H1 (cell line): ENCODE results near the gene C2orf92. TPM values are rescaled to one million over a fixed set of nuclear protein-coding genes. Genes with fewer than 3 reads are reported as not detected.

ENCODE experiments used
- CTCF ChIA-PET: fragments of 300-600 bp; sonication (Branson Sonifier 250); formaldehyde crosslinking; loops from one replicate; lab custom pipeline; 2021; ENCODE audit not compliant: partially characterized antibody; lab: Charles Lee
- POLR2A ChIA-PET: fragments of 300-600 bp; sonication (Branson Sonifier 250); formaldehyde crosslinking; loops from one replicate; lab custom pipeline; 2021; ENCODE audit warnings: inconsistent platforms; ENCODE audit not compliant: partially characterized antibody; lab: Charles Lee
- DNase-seq, 2 experiments: peaks; one replicate each; pipeline versions ENCODE4 v3.0.0 to v3.0.0-alpha.2; 2010 to 2022; ENCODE audit warnings: low spot score in 2 of 2, low read depth in 1 of 2, mixed read lengths in 1 of 2
- FAIRE-seq: peaks from 2 replicates; lab custom pipeline; 2011; peaks lifted over from hg19 to GRCh38; lab: Jason Lieb, UNC
- H2AFZ ChIP-seq: 2 replicates; pipeline ENCODE4 v1.8.1; 2012; ENCODE audit warnings: low read length, inconsistent platforms
- H2AK5ac ChIP-seq: 2 replicates; pipeline ENCODE4 v1.6.1; 2013; ENCODE audit warnings: low read depth, low read length
- H2BK120ac ChIP-seq: replicated peaks from 2 replicates; pipeline ENCODE3; 2013; ENCODE audit warnings: low read depth, low read length, inconsistent platforms
- H2BK12ac ChIP-seq: 2 replicates; pipeline ENCODE4 v1.6.1; 2013; ENCODE audit warnings: low read depth, low read length
- H2BK15ac ChIP-seq: 2 replicates; pipeline ENCODE4 v1.6.1; 2013; ENCODE audit warnings: low read length
- H2BK20ac ChIP-seq: 2 replicates; pipeline ENCODE4 v1.6.1; 2013; ENCODE audit warnings: low read length
- H2BK5ac ChIP-seq: 2 replicates; pipeline ENCODE4 v1.6.1; 2013; ENCODE audit warnings: low read depth, low read length
- H3K14ac ChIP-seq: 2 replicates; pipeline ENCODE4 v1.6.1; 2013; ENCODE audit warnings: inconsistent platforms; ENCODE audit not compliant: insufficient read length
- H3K18ac ChIP-seq: 2 replicates; pipeline ENCODE4 v1.6.1; 2013; ENCODE audit warnings: low read length; ENCODE audit errors: extremely low read depth
- H3K23ac ChIP-seq: 2 replicates; pipeline ENCODE4 v1.6.1; 2013; ENCODE audit warnings: inconsistent platforms; ENCODE audit not compliant: insufficient read length
- H3K23me2 ChIP-seq: 2 replicates; pipeline ENCODE4 v1.6.1; 2013; ENCODE audit warnings: low read depth, low read length
- H3K27ac ChIP-seq: 2 replicates; pipeline ENCODE4 v1.6.1; 2011; ENCODE audit warnings: low read depth, low read length, inconsistent platforms
- H3K27me3 ChIP-seq, 4 experiments: replicated peaks in 1 of 4; 1 replicate in 1 of 4; 2 replicates in 3 of 4; pipeline versions ENCODE4 v1.6.1 to v1.8.1; 2011 to 2013; ENCODE audit warnings: low read length in 3 of 4, mild to moderate bottlenecking in 3 of 4, inconsistent platforms in 2 of 4, mixed read lengths in 2 of 4, moderate library complexity in 1 of 4; ENCODE audit not compliant: control insufficient read depth in 3 of 4, insufficient read depth in 3 of 4; ENCODE audit errors: extremely low read depth in 1 of 4
- H3K36me3 ChIP-seq, 4 experiments: 2 replicates each; pipeline versions ENCODE4 v1.6.1 to v1.8.1; 2011 to 2013; ENCODE audit warnings: mild to moderate bottlenecking in 4 of 4, low read length in 3 of 4, moderate library complexity in 2 of 4, control low read depth in 1 of 4, inconsistent platforms in 1 of 4; ENCODE audit not compliant: insufficient read depth in 4 of 4, control insufficient read depth in 2 of 4
- H3K4ac ChIP-seq: replicated peaks from 2 replicates; pipeline ENCODE3; 2013; ENCODE audit warnings: low read length, low read depth, mixed read lengths, inconsistent platforms; ENCODE audit not compliant: insufficient read length
- H3K4me1 ChIP-seq, 4 experiments: replicated peaks in 1 of 4; 1 replicate in 1 of 4; 2 replicates in 3 of 4; pipeline versions ENCODE4 v1.6.1 to v1.8.1; 2011 to 2013; ENCODE audit warnings: low read length in 3 of 4, inconsistent platforms in 2 of 4, mixed read lengths in 1 of 4; ENCODE audit not compliant: insufficient read depth in 4 of 4, control insufficient read depth in 3 of 4
- H3K4me2 ChIP-seq, 2 experiments: 2 replicates each; pipeline versions ENCODE4 v1.6.1 to v1.8.1; 2011 to 2013; ENCODE audit warnings: low read depth in 2 of 2, low read length in 2 of 2, control low read depth in 1 of 2, inconsistent platforms in 1 of 2, mild to moderate bottlenecking in 1 of 2; ENCODE audit not compliant: insufficient read depth in 1 of 2
- H3K4me3 ChIP-seq, 4 experiments: fragments of 200-600, 300-600 bp in 1 of 4; sonication (generic), shearing (Covaris generic), sonication (Bioruptor Twin) in 1 of 4; 2 replicates each; pipeline versions ENCODE4 v1.5.1 to v1.8.1; 2011 to 2016; ENCODE audit warnings: low read length in 4 of 4, low read depth in 3 of 4, control low read depth in 2 of 4, inconsistent platforms in 2 of 4, mild to moderate bottlenecking in 2 of 4, mixed read lengths in 1 of 4, moderate library complexity in 1 of 4; ENCODE audit not compliant: insufficient read depth in 2 of 4; ENCODE audit errors: extremely low read depth in 1 of 4
- H3K56ac ChIP-seq: replicated peaks from 2 replicates; pipeline ENCODE3; 2013; ENCODE audit warnings: low read depth, mild to moderate bottlenecking, mixed read lengths, low read length, inconsistent platforms; ENCODE audit not compliant: insufficient read length
- H3K79me1 ChIP-seq: 2 replicates; pipeline ENCODE4 v1.6.1; 2013; ENCODE audit warnings: low read depth, low read length, control low read depth
- H3K79me2 ChIP-seq, 2 experiments: 2 replicates each; pipeline versions ENCODE4 v1.6.1 to v1.8.1; 2012 to 2013; ENCODE audit warnings: low read length in 2 of 2, mild to moderate bottlenecking in 2 of 2, inconsistent platforms in 1 of 2; ENCODE audit not compliant: insufficient read depth in 2 of 2, control insufficient read depth in 1 of 2
- H3K9ac ChIP-seq, 4 experiments: replicated peaks in 1 of 4; 1 replicate in 1 of 4; 2 replicates in 3 of 4; pipeline versions ENCODE4 v1.6.1 to v1.8.1; 2011 to 2013; ENCODE audit warnings: low read depth in 3 of 4, low read length in 3 of 4, control low read depth in 2 of 4, mild to moderate bottlenecking in 2 of 4, moderate library complexity in 2 of 4, inconsistent platforms in 1 of 4; ENCODE audit errors: extremely low read depth in 1 of 4
- H3K9me3 ChIP-seq, 2 experiments: 2 replicates each; pipeline versions ENCODE4 v1.6.1 to v1.8.1; 2012 to 2013; ENCODE audit warnings: mild to moderate bottlenecking in 2 of 2, moderate library complexity in 2 of 2, control low read depth in 1 of 2, inconsistent platforms in 1 of 2, low read depth in 1 of 2, low read length in 1 of 2, mixed read lengths in 1 of 2; ENCODE audit not compliant: insufficient read depth in 2 of 2
- H4K20me1 ChIP-seq, 2 experiments: replicated peaks in 1 of 2; 2 replicates each; pipeline versions ENCODE3 to v1.8.1; 2011 to 2013; ENCODE audit warnings: inconsistent platforms in 2 of 2, low read length in 2 of 2, mild to moderate bottlenecking in 1 of 2; ENCODE audit not compliant: insufficient read depth in 2 of 2, control insufficient read depth in 1 of 2
- H4K5ac ChIP-seq: 2 replicates; pipeline ENCODE4 v1.6.1; 2013; ENCODE audit warnings: low read length, low read depth, mixed read lengths, inconsistent platforms; ENCODE audit not compliant: insufficient read length
- H4K8ac ChIP-seq: 2 replicates; pipeline ENCODE4 v1.8.0; 2013; ENCODE audit warnings: mild to moderate bottlenecking, moderate library complexity, low read length, inconsistent platforms; ENCODE audit not compliant: insufficient read depth; ENCODE audit errors: extremely low read depth
- H4K91ac ChIP-seq: replicated peaks from 2 replicates; pipeline ENCODE3; 2013; ENCODE audit warnings: low read length, mixed read lengths, inconsistent platforms; ENCODE audit not compliant: insufficient read length
- CBX8 ChIP-seq: fragments of 300-800, 300-1000 bp; sonication (generic); IDR thresholded peaks from 2 replicates; pipeline ENCODE4 v1.7.1; 2016; ENCODE audit warnings: low read depth, low read length, borderline replicate concordance
- CTBP2 ChIP-seq: IDR thresholded peaks from 2 replicates; pipeline ENCODE4 v1.7.0; 2011; ENCODE audit warnings: borderline replicate concordance, mild to moderate bottlenecking, moderate library complexity, mixed read lengths, low read length; ENCODE audit not compliant: insufficient read depth, insufficient read length
- EZH2 ChIP-seq: fragments of 200-600 bp; sonication (generic); IDR thresholded peaks from 2 replicates; pipeline ENCODE4 v1.7.1; 2012; ENCODE audit warnings: low read depth, mild to moderate bottlenecking, moderate library complexity, low read length, inconsistent platforms; ENCODE audit not compliant: severe bottlenecking
- KDM5A ChIP-seq: fragments of 200-600 bp; IDR thresholded peaks from 2 replicates; pipeline ENCODE4 v1.7.1; 2012; ENCODE audit warnings: mild to moderate bottlenecking, low read length, inconsistent platforms, mixed read lengths
- SP2 ChIP-seq: IDR thresholded peaks from 2 replicates; pipeline ENCODE4 v1.6.1; 2012; ENCODE audit warnings: mild to moderate bottlenecking, low read length, inconsistent platforms
- TAF7 ChIP-seq: optimal IDR thresholded peaks from 2 replicates; pipeline ENCODE3; 2011; ENCODE audit warnings: low read depth, mild to moderate bottlenecking, inconsistent platforms, low read length, moderate library complexity, borderline replicate concordance
- TCF12 ChIP-seq: IDR thresholded peaks from 2 replicates; pipeline ENCODE4 v1.6.1; 2011; ENCODE audit warnings: low read depth, mild to moderate bottlenecking, low read length
- WGBS, 2 experiments: shearing (Covaris generic) in 1 of 2; methylation state at CpG; one replicate each; pipeline versions ENCODE4 v1.1.6 to v1.1.7; 2013 to 2015; ENCODE audit warnings: low lambda C conversion rate in 2 of 2, mixed read lengths in 2 of 2, inconsistent platforms in 1 of 2, low coverage in 1 of 2, missing lambda C conversion rate in 1 of 2; ENCODE audit not compliant: insufficient replicate concordance in 2 of 2, insufficient coverage in 1 of 2, insufficient read length in 1 of 2; ENCODE audit errors: extremely low coverage in 1 of 2, missing lambda C conversion rate in 1 of 2; 5-methylcytosine and 5-hydroxymethylcytosine counted together
- polyA plus RNA-seq, 7 experiments: library from polyadenylated mRNA; depleted of rRNA in 3 of 7; stranded (reverse) in 5 of 7; unstranded in 2 of 7; fragments of >200 nt in 5 of 7; fragments of 200-250 nt in 2 of 7; gene quantifications; 1 replicate in 5 of 7; 2 replicates in 1 of 7; 4 replicates in 1 of 7; pipeline versions ENCODE4 v1.2.1 to v1.2.3, GENCODE V29; 2011 to 2013; ENCODE audit warnings: missing spikeins in 2 of 7, mixed read lengths in 2 of 7
- total RNA-seq: library from RNA; stranded (reverse); fragmentation: NEBNext Ultra II Directional; extraction: Animal tissue kit (Norgen Biotek cat#: 25700); gene quantifications from 2 replicates; pipeline ENCODE4 v1.2.1, GENCODE V29; 2021
- TF ChIP-seq, protein P1 (sequence below): IDR thresholded peaks from 2 replicates; pipeline ENCODE4 v1.6.1; 2011; ENCODE audit warnings: low read length, improper control_type of control experiment
- TF ChIP-seq, protein P2 (sequence below), 3 experiments: IDR thresholded peaks; 1 replicate in 2 of 3; 2 replicates in 1 of 3; pipeline versions ENCODE4 v1.5.1 to v1.6.1; 2011; ENCODE audit warnings: low read length in 3 of 3, mild to moderate bottlenecking in 3 of 3, inconsistent platforms in 2 of 3, low read depth in 1 of 3, moderate library complexity in 1 of 3; ENCODE audit not compliant: insufficient read depth in 1 of 3; ENCODE audit errors: control extremely low read depth in 1 of 3

Gene C2orf92
- total and polyA plus RNA-seq, 2 of the 8 experiments (the other 6 are each of a cell fraction or from before 2014, with no cell fraction given) = 2.3 to 3.7 TPM

DNA sequence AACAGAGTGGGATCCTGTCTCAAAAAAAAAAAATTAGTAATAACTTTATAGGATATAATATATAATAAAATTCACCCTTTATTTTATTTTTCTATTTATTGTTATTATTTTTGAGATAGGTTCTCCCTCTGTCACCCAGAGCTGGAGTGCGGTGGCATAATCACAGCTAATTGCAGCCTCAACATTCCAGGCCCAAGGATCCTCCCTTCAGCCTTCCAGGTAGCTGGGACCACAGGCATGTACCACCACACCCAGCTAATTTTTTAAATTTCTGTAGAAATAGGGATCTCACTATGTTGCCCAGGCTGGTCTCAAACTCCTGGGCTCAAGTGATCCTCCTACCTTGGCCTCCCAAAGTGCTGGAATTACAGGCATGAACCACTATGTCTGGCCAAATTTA is 958 bp downstream of the C2orf92 start:
- FAIRE-seq (no peak), DNase-seq (no peak)
- H3K79me1 ChIP-seq = no peaks in the 10 kb centered on the region
- no peaks in the 10 kb centered on the region for H3K23me2 ChIP-seq
- H3K79me2 ChIP-seq = no peaks in the 10 kb centered on the region
- no peaks in the 10 kb centered on the region for H3K36me3 ChIP-seq
- 88% methylated on average over 1 of the region's 1 CpG; no CpG with 5 or more reads in 1 of the 2 experiments for WGBS, 2 experiments
- POLR2A ChIA-PET = interaction anchor here (0.7 to 1.4 kb wide), 2 partner anchors 10 to 25 kb away, joined by 3 read pairs; partner anchors contain the start of gene COX5B
- no peak overlapping the region for H4K91ac ChIP-seq
- no peak overlapping the region for H2BK120ac ChIP-seq
- H3K18ac ChIP-seq = no peak overlapping the region
- H3K4me2 ChIP-seq = no peak overlapping the region
- H4K5ac ChIP-seq = no peak overlapping the region
- no peak overlapping the region for H3K9ac ChIP-seq
- 0 out of 7 replicates have a peak, but pooled peaks cover 0 to under 1% (median 0%) of the 10 kb centered on the region in 4 experiments for H3K4me1 ChIP-seq
- no peaks in the 10 kb centered on the region for H3K9me3 ChIP-seq
- H2BK5ac ChIP-seq = no peak overlapping the region
- H3K27ac ChIP-seq = no peak overlapping the region
- H2BK20ac ChIP-seq = no peak overlapping the region
- H2AFZ ChIP-seq = no peak overlapping the region
- CTCF ChIA-PET = interaction anchor here (0.7 to 2.3 kb wide), 6 partner anchors 11 to 39 kb away, joined by 3 to 9 read pairs (median 5); no protein-coding TSS in a partner anchor
- H4K20me1 ChIP-seq = no peaks in the 10 kb centered on the region
- H3K56ac ChIP-seq = no peak overlapping the region
- H3K14ac ChIP-seq = no peak overlapping the region
- H4K8ac ChIP-seq = no peak overlapping the region
- no peak overlapping the region for H3K23ac ChIP-seq
- H2AK5ac ChIP-seq = no peak overlapping the region
- no peak overlapping the region for H2BK12ac ChIP-seq
- no peak overlapping the region for H3K4me3 ChIP-seq
- no peaks in the 10 kb centered on the region for H3K27me3 ChIP-seq
- H2BK15ac ChIP-seq = no peak overlapping the region
- H3K4ac ChIP-seq = no peak overlapping the region
- TF ChIP-seq, protein P1, sequence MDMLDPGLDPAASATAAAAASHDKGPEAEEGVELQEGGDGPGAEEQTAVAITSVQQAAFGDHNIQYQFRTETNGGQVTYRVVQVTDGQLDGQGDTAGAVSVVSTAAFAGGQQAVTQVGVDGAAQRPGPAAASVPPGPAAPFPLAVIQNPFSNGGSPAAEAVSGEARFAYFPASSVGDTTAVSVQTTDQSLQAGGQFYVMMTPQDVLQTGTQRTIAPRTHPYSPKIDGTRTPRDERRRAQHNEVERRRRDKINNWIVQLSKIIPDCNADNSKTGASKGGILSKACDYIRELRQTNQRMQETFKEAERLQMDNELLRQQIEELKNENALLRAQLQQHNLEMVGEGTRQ = no peak
- TF ChIP-seq SP2 (no peak), CTBP2 (no peak), CBX8 (no peak), TCF12 (no peak), TAF7 (no peak), KDM5A (no peak), EZH2 (no peak)
- TF ChIP-seq, protein P2, sequence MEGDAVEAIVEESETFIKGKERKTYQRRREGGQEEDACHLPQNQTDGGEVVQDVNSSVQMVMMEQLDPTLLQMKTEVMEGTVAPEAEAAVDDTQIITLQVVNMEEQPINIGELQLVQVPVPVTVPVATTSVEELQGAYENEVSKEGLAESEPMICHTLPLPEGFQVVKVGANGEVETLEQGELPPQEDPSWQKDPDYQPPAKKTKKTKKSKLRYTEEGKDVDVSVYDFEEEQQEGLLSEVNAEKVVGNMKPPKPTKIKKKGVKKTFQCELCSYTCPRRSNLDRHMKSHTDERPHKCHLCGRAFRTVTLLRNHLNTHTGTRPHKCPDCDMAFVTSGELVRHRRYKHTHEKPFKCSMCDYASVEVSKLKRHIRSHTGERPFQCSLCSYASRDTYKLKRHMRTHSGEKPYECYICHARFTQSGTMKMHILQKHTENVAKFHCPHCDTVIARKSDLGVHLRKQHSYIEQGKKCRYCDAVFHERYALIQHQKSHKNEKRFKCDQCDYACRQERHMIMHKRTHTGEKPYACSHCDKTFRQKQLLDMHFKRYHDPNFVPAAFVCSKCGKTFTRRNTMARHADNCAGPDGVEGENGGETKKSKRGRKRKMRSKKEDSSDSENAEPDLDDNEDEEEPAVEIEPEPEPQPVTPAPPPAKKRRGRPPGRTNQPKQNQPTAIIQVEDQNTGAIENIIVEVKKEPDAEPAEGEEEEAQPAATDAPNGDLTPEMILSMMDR (IDR thresholded peaks at IDR 0.05; ENCODE audit: control extremely low read depth in 1 of 3, insufficient read depth in 1 of 3, low read depth in 1 of 3, low read length in 3 of 3) = no peak
